Measurements from ENCODE around the gene C22orf42. TPM values are rescaled to one million over a fixed set of nuclear protein-coding genes. Genes with fewer than 3 reads are reported as not detected.
"Not testable (repeated sequence)": the region's sequence is repeated elsewhere in the genome, so short reads cannot be mapped to it uniquely, and the experiment has no call there.

Gene C22orf42
- total RNA-seq, 1 donor from 2014 or later: not detected

DNA sequence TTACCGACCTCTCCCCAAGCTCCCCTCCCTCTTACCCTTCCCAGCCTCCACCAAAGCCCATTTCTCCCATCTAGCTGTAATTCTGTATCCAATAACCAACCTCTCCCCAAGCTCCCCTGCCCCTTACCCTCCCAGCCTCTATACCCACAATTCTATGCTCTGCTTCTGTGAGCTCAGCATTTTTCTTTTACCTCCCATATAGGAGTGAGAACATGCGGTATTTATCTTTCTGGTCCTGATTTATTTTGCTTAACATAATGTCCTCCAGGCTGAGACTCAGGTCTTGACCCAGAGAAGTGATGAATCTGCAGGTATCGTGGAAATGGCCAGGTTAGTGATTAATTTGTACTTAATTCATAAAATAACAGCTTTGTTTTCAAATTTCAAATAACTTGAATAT lies 36.8 kb upstream of the C22orf42 start:
- DNase-seq (ENCODE audit: missing footprints); intact Hi-C loops (cut with DNase I); ATAC-seq: not testable (repeated sequence)

- ATAC-seq; intact Hi-C loops (cut with DNase I); DNase-seq (ENCODE audit: missing footprints): not testable (repeated sequence)
These were observed 34.2 kb upstream of the C22orf42 start for GRCh38 chr22:32193346-32193745.

DNA sequence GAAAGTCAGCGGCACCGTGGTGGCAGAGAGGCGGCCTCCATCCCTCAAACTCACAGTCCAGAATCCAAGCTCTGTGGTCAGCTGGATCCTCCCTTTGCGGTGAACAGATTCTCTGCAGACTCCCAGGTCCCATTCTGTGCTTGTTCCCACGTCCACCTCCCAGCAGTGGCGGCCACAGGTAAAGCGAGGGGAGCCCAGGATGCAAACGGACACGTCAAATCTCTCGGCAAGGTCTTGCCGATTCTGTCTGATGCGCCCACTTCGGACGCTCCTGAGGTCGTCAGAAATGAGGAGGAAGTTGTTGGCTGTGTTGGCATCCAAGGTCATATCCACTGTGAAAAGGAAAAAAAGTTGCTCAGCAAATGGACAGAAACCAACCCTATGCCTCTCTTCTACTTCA lies 31.9 kb upstream of the C22orf42 start:
- intact Hi-C loops (cut with DNase I); DNase-seq (ENCODE audit: missing footprints); ATAC-seq: not testable (repeated sequence)

GRCh38 chr22:32185821-32186220 lies 26.7 kb upstream of the C22orf42 start:
- DNase-seq (ENCODE audit: missing footprints): no peak
- no peak for ATAC-seq
- intact Hi-C loops (cut with DNase I): no loop called here

DNA sequence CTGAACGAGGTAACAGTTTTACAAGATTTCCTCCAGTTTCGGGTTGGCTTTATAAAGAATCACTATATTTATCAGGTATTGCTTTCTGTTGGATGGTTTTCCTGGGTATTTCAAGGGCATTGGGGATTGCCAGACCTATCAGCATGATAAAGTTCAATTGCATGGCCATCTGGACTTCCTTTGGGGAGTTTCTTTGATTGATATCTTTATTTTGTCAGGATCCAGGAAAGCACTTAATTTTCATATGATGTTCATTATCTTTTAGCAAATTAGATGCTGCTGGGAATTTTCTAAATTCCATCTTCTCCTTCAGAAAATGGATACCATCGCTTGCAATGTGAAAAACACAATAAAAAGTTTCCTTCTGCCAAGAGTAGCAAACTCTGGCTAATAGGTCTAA lies 24.5 kb upstream of the C22orf42 start:
- ATAC-seq (no peak), DNase-seq (ENCODE audit: missing footprints) (no peak)
- intact Hi-C loops (cut with DNase I): no loop called here

- ATAC-seq (no peak), DNase-seq (ENCODE audit: missing footprints) (no peak)
- intact Hi-C loops (cut with DNase I): no loop called here
These were observed 21.9 kb upstream of the C22orf42 start for GRCh38 chr22:32181043-32181442.

GRCh38 chr22:32177221-32177765 lies 18.2 kb upstream of the C22orf42 start:
- intact Hi-C loops (cut with DNase I): no loop called here
- DNase-seq (ENCODE audit: missing footprints): no peak
- no peak for ATAC-seq

- peak; percentile 28 for ATAC-seq
- DNase-seq (ENCODE audit: missing footprints): no peak
- intact Hi-C loops (cut with DNase I): no loop called here
These were observed 16.9 kb upstream of the C22orf42 start for GRCh38 chr22:32175683-32176644.

DNA sequence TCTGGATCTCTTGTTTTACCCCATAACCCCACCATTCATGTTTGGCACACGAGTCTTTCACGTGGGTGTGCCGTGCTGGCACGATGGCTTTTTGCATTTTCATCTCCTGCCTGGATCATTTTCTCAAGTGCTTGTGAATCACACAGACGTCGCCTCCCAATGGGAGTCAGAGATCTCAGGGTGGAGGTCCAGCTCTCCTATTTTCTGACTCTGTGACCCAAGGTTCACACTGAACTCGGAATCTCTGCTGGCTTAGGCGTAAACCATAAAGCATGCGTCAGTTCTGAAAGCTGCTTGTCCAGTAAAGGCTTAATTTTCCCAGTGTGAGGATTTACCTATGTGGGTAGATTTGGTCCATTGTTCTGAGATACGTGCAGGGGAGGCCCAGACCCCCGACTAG lies 16.0 kb upstream of the C22orf42 start:
- no peak for ATAC-seq
- intact Hi-C loops (cut with DNase I): no loop called here
- DNase-seq (ENCODE audit: missing footprints): no peak

- DNase-seq (ENCODE audit: missing footprints) (no peak), ATAC-seq (no peak)
- intact Hi-C loops (cut with DNase I): no loop called here
These were observed 6.6 kb upstream of the C22orf42 start for GRCh38 chr22:32165681-32166080.

GRCh38 chr22:32164075-32164860 lies 5.2 kb upstream of the C22orf42 start:
- ATAC-seq (no peak), DNase-seq (ENCODE audit: missing footprints) (no peak)
- intact Hi-C loops (cut with DNase I): no loop called here

DNA sequence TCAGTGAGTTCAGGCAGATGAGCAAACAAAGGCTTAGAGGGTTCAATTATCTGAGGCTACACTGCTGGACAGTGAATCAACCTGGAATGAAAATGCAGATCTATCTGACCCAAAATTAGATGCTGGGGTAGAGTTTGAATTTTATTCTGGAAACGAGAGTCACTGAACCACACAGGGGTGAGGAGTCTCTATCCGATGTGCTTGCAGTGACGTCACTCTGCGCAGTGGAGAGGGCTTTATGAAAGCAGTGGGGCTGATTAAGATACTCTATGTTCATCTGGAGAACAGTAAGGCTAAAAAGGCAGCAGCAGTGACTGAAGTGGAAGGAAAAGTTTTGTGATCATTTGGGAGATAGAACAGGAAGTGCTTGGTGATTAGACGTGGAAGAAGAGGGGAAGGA lies 1.3 kb upstream of the C22orf42 start:
- DNase-seq (ENCODE audit: missing footprints); intact Hi-C loops (cut with DNase I); ATAC-seq: not testable (repeated sequence)

GRCh38 chr22:32157632-32158031 lies 1.5 kb downstream of the C22orf42 start:
- intact Hi-C loops (cut with DNase I); DNase-seq (ENCODE audit: missing footprints); ATAC-seq: not testable (repeated sequence)

GRCh38 chr22:32154727-32155126 lies 4.4 kb downstream of the C22orf42 start:
- DNase-seq (ENCODE audit: missing footprints); ATAC-seq; intact Hi-C loops (cut with DNase I): not testable (repeated sequence)

- DNase-seq (ENCODE audit: missing footprints); intact Hi-C loops (cut with DNase I); ATAC-seq: not testable (repeated sequence)
These were observed 7.5 kb downstream of the C22orf42 start for GRCh38 chr22:32151641-32152040.

DNA sequence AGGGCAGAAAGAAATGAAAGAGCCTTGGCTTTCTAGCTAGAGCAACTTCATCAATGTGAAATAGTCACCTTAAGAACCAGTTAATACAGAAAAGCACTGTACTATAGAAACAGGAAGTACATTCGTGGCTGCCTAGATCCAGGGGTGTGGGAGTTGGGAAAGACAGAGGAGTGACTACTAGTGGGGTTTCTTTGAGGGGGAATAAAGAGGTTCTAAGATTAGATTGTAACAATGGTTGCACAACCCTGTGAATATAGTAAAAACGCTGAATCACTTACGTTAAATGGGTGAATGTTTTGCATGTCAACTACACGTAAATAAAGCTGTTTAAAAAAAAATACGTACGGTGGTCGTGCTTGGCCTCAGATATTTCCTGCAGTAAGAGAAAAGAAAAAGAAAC lies 8.5 kb downstream of the C22orf42 start:
- ATAC-seq; DNase-seq (ENCODE audit: missing footprints); intact Hi-C loops (cut with DNase I): not testable (repeated sequence)

- ATAC-seq; DNase-seq (ENCODE audit: missing footprints); intact Hi-C loops (cut with DNase I): not testable (repeated sequence)
These were observed 10.7 kb downstream of the C22orf42 start for GRCh38 chr22:32148372-32148771.

DNA sequence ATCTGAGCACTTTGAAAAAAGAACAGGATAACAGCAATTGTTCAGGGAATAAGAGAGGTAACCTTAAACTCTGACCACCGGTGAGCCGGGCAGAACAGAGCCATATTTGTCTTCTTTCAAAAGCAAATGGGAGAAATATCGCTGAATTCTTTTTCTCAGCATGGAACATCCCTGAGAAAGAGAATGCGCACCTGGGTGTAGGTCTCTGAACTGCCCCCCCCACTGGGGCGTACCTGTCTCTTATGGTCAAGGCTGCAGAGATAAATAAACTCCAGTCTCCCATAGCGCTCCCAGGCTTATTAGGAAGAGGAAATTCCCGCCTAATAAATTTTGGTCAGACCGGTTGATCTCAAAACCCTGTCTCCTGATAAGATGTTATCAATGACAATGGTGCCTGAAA lies 12.0 kb downstream of the C22orf42 start:
- not testable (repeated sequence) for DNase-seq (ENCODE audit: missing footprints); ATAC-seq

More for the DNA sequence above, 12.0 kb downstream of the C22orf42 start:
- intact Hi-C loops (cut with DNase I): not testable (repeated sequence)

Data from Right ventricle myocardium inferior (tissue), 1 donor.